LoVo (cell line): ENCODE data around the gene ABITRAM.
A peak's percentile ranks its signal among the peaks of the same experiment; 100 is the strongest.
"Not testable (repeated sequence)": the region's sequence is repeated elsewhere in the genome, so short reads cannot be mapped to it uniquely, and the experiment has no call there.

Source experiments
- DNase-seq: peaks from one replicate; pipeline ENCODE4 v3.0.0-alpha.2; 2016; ENCODE audit warnings: low spot score

Gene ABITRAM

DNA sequence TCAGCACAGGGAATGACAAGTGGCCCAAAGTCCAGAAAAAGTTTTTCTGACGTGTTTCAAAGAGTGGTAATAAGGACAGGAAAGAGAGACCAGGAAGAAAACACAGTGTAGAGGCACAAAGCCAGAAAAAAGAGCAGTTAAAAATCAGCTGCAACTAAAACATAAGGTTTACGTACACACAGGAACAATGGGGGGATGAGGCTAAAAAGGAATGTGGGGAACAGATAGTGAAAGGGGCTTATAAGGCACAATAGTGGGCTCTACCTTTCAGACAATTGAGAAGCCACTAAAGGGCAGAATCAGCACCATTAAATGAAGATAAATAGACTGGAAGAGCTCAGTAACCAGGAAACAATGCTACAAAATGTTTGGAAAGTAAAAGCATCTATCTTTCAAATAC lies 5.8 kb upstream of the ABITRAM start:
- no peak for DNase-seq

DNA sequence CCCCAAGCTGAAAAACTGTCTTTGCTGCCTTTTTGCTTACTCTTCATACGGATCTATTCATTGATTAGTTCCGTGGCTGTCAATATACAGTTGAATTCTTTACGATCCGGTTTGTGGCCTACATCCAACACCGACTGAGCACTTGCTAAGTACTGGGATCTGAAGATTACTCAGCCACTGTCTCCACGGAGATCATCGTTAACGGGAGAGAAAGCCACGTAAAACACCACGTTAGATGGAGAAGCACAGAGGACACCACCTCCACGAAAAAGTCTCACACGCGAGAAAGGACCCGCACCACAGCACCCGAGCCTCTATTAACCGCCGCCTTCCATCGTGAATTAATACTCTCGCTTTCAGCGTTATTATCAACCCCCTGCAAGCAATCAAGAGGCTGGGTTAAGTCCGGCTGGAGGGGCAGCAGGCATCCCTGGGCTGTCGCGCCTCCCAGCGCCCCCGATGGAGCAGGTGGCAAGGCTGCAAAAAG lies 926 bp upstream of the ABITRAM start:
- peak; percentile 7 for DNase-seq

- DNase-seq, result peak; percentile 93
These were observed 380 bp upstream of the ABITRAM start, which contains the start of gene ELP1 for GRCh38 chr9:108933718-108934322. Gene ELP1, minus strand, starts transcription at chr9:108934124. Its CDS starts 2,978 bp downstream, at chr9:108931146.

GRCh38 chr9:108937561-108938305 lies 3.5 kb downstream of the ABITRAM start:
- DNase-seq, result no peak

DNA sequence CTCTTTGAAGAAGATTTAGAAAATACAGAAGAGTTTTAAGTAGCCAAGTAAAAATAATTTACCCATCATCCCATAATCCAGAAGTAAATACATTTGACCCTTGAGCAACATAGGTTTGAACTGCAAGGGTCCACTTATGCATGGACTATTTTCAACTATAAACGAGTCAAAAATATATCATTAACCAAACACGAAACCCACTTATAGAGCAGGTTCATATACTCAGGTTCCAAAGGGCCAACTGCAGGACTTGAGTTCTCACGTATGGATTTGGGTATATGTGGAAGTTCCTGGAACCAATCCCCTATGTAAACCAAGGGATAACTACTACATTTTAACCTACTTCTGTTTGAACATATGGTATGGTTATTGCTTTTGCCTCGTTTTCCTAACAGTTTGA lies 5.8 kb downstream of the ABITRAM start:
- no peak for DNase-seq

GRCh38 chr9:108950168-108950567 lies 16.0 kb downstream of the ABITRAM start:
- no peak for DNase-seq

- DNase-seq, result no peak
These were observed 17.4 kb downstream of the ABITRAM start for GRCh38 chr9:108951578-108951977.

- peak; percentile 46 for DNase-seq
These were observed 19.9 kb downstream of the ABITRAM start for GRCh38 chr9:108953983-108954574.

- DNase-seq, result no peak
These were observed 21.9 kb downstream of the ABITRAM start for GRCh38 chr9:108956022-108956630.

DNA sequence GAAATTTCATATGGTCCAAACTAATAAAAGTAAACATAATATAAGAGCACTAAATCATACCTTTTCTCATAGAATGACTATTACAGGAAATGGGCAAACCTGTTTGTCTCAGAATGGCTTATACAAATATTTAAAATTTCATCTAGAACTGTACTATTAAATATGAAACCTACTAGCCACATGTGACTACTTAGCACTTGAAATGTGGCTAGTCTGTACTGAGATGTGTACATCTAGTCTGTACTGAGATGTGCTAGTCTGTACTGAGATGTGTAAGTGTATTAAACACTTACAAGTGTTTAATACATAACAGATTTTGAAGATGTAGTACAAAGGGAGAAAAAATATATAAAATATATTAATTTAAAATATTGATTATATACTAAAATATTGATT lies 22.4 kb downstream of the ABITRAM start:
- no peak for DNase-seq

DNA sequence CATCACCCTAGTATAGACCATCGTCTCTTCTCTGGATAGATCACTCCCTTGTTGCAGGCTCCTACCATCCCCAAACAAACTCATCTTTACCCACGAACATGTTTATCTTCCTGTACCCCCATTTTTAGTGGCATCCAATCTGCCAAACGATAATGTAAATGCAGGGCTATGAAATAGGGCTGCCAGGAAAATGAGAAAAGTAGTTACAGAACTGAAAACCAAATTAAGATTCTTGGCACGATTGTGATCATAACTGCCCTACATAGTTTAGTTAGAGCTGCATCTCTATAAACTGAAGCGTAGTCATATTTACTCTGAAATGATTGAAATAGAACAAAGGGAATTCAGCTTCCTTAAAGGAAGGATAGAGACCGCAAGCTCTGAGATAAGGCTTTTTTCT lies 26.1 kb downstream of the ABITRAM start:
- no peak for DNase-seq

DNA sequence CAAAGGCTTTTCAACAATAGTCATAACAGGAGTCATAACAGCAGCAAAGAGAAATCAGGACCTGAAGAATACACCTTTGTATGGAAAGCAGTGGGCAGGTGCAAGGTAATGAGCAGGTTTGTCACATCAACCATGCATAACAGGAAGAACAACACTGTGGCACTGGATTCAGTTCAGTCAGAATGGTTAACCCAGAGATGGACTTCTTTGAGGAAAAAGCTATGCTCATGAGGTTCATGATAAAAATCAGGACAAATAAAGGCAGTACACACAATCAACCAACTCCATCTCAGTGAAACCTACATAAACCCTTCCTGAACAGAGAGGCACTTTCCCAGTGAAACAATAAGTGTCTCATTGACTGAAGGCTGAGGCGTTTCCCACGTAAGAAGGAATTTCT lies 27.0 kb downstream of the ABITRAM start:
- no peak for DNase-seq

DNA sequence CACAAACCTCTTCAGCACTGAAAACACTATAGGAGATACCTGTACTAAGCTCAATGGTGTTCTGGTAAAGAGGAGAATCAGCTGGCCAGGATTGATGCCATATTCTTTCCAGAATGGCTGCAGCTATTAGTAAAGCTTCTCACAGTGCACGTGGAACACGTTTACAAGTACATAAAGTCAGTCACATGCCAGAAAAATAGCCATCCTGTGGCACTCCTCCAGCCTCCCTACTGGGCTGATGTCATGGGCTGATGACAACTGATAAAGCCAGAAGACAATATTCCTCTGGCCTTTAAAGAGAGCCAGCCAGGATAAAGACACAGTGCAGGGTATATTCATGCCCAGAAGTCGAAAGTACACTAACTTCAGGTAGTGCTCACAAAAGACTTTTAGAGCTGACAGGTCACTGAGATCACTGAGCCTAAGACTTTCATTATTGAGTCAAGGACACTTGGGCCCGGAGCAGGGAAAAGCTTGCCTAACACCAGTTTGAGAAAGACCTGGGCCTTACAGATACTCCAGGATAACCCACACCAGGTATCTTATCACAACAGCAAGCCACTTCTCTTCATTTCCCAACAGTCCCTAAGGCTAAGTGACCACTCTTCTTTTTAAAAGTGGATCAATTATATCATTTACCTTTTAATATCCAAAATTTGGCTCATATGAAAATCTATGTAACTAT lies 29.4 kb downstream of the ABITRAM start:
- no peak for DNase-seq

DNA sequence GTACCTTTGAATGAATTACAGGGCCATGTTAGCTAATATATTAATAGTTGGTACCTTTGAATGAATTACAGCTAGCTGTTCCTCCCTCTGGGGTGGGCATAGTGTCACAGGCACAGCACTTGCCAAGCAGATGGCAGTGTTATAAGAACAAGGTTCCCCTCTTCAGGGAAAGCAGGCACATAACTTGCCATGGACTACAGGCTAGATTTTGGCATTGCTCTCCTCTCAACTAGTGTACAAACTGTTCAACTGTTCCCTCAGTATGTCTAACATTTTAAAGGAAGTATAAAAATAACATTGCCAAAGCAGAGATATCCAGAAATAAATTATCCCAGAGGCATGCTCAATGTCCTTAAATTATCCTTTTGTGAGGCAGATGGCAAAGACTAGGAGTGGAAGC lies 33.7 kb downstream of the ABITRAM start:
- no peak for DNase-seq

DNA sequence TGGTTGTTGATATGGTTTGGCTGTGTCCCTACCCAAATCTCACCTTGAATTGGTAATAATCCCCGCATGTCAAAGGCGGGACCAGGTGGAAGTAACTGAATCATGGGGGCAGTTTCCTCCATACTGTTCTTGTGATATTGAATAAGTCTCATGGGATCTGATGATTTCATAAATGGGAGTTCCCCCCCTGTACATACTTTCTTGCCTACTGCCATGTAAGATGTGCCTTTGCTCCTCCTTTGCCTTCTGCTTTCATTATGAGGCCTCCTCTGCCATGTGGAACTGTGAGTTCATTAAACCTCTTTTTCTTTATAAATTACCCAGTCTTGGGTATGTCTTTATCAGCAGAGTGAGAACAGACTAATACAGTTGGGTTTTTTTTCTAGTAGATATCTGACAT lies 37.2 kb downstream of the ABITRAM start:
- not testable (repeated sequence) for DNase-seq

- no peak for DNase-seq
These were observed 38.0 kb downstream of the ABITRAM start for GRCh38 chr9:108972186-108972585.

- DNase-seq, result no peak
These were observed 38.5 kb downstream of the ABITRAM start for GRCh38 chr9:108972626-108973209.

GRCh38 chr9:108973895-108974294 lies 39.7 kb downstream of the ABITRAM start:
- no peak for DNase-seq

DNA sequence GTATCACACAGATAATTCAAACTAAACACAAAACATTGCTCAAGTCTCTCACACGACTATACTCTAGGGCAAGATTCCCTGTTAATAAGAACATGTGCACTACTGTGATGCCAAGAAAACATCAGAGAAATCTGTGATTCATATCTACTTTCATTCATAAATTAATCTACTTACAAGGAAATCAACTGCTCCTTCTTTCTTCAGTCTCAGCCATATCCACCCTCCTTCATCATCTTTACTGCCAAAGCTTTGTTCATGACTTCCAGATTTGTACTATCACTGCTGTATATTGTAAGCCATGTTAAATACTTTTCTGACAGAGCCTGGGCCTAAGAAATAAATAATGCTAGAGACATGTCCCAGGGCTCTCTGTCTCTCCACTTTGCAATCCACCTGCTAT lies 44.0 kb downstream of the ABITRAM start:
- DNase-seq, result no peak

GRCh38 chr9:108980893-108981292 lies 46.7 kb downstream of the ABITRAM start:
- no peak for DNase-seq

- no peak for DNase-seq
These were observed 49.7 kb downstream of the ABITRAM start for GRCh38 chr9:108983885-108984284.
